Stimulated activated CD4-positive, alpha-beta T cell treated with anti-CD3 and anti-CD28 coated beads, Interleukin-4, amount 100 ng/mL, for 48 hours (primary cell): ENCODE data around the gene TNFRSF13B.
"Not testable (repeated sequence)": the region's sequence is repeated elsewhere in the genome, so short reads cannot be mapped to it uniquely, and the experiment has no call there.

ENCODE experiments used
- DNase-seq, 2 donors: peaks; one replicate each; pipeline ENCODE4 v3.0.0-alpha.2; 2020; ENCODE audit warnings: low read depth in 2 of 2

The TNFRSF13B gene

DNA sequence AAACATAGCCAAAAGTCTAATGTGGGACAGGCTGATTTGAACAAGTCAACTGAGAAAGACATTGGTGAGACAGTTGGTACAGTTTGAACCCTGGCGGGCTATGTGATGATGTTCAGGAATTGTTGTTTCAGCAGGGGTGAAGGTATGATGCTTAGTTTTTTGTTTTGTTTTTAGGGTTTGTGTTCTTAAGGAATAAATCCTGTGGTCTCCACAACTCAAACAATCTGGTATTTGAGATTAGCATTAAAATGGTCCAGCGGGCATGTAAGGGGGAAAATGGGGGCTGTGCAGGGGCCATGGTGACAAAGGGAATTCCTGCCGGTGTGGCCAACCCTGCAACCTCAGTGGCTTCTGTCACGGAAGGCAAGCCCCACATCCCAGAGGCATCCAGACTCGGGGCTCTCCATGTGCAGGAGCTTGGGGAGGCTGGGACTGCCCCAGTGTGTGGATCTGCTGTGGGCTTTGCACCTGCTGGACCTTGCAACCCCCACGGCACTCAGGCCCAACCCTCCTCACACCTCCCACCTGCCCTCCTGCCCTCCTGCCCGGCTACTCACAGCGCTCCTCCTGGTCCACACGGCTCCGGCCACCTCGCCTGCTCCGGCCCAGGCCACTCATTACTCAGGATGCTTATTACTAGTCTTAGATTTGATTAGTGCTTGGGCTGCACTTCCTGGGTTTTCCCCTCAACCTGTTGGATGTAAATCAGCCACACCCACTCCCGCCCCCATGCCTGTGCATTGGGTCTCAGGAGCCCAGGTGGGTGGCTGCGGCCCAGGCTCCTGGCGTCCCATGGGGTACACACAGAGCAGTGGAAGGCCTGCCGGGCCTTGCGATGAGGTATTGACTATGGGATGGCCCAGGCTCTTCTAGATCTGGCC, at the start of gene TNFRSF13B:
TSS of gene TNFRSF13B (minus strand) at position 661 of the 881 bp plus-strand sequence. CDS start at position 618, 43 bp downstream.
- no peak for DNase-seq

DNA sequence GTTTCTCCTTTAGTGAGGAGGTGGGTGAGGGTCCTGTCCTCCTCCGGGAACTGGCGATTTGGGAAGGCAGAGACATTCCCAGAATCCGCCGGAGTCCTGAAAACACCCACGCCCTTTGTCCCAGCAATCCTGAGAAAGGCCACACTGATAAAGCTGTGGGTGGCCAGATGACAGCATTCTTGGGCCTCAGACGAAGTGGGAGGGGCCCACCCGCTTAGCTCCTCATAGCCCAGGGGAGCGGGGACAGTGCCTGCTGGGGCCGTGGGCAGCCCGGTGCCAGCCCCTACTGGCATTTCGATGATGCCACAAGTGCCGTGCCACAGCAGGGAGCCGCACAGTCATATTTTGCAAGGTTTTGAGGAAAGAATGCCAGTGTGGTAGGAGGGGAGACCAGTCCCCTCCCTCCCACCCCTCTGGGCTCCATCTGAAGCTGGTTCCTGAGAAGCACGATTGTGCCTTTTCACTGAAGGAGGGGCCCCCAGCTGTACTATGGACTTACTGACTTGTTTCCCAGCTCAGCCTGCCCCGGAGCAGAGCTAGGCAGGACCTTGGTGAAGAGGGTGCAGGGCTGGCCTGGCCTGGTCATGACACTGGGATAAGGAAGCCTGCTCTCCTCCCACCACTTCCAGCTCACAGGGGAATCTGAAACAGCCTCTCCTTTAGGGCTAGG, 49.4 kb upstream of the TNFRSF13B start:
- no peak for DNase-seq

DNA sequence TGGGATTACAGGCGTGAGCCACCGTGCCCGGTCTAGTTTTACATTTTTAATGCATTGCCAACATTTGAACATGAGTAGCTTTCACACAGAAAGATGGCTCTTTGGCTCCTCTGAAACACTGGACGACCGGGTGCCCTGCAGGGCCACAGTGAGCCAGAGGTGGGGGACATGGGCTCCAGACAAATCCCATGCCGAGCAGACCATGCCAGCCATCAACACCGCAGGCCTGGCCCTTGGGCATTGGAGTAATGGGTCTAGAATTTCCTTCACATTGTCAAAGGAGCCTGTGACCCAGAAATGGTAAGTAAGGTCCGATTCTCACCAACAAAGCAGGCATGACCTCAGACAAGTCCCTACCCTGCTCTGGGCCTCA, 48.9 kb upstream of the TNFRSF13B start:
- DNase-seq, result no peak

DNA sequence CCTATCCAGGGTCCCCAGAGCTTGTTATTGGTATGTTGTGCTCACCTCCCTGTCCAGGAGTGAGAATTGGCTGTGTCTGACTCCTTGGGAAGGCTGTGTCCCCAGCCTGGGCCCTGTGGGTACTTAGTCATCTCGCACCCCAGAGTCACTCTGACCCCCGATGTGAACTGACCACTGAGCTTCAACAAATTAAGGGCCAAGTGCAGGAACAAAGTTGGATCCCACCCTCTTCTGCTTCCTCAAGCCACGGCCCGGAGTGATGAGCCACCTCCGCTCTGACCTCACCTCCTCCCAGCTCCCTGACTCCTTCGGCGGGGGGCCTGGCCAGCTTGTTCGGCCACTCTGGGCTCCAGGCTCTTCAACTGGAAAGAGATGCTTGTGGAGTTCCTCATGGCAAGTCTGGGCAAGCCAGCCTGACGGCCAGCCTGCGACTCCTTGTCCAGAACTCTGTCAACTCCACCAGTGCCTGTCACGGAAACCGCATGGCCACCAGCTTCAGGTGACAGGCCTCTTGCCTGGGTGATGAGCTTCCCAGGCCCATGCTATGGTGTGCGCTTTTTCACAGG, 48.1 kb upstream of the TNFRSF13B start:
- no peak for DNase-seq

DNA sequence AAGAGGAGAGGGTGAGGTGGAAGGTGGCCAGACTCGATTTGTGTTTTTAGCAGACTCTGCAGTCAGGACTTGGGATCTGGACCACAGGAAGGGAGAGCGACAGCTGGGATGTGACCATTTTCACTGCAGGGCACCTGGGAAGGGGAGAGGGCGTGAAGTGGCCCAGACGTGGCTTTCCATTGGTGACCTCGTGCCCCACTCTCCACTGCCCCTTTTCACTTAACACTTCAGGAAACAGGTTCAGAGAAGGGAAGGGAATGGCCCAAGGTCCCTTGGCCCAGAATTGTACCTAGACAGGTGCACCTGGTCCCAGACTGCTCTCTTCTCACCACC, 47.5 kb upstream of the TNFRSF13B start:
- no peak for DNase-seq

DNA sequence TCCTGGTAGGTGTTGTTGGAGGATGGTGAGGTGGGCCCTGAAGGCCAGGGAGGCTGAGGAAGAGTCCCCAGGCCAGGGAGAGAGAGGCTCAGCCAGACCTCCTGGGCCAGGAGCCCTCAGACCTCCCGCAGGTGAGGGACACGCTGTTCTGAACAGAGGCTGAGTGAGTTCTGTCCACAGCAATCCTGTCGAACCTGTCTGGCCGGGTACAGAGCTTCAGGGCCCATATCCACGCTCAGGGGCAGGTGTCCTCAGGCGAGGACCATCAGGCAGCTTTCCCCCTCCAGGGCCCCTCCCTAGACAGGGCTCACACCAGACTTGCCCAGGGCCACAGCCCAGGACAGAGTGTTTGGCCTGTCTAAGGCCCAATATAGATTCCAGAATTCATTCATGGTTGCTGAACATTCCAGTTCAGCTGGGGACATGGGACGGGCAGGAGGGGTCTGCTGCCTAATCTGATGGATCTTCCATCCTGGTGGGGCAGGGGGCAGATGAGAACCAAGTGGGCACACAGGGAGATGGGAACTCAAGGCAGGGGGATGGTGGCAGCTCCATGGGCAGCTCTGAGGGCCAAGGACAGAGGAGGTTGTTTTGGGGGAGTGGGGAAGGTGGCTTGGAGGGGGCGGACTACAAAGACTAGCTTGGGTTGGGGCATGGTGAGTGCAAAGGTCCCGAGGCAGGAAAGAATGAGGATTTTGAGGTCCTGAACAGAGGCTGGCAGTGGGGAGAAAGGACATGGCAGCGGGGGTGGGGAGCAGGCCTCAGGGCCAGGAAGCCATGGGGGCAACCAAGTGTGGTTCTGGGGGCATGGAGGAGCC, 46.9 kb upstream of the TNFRSF13B start:
- no peak for DNase-seq

DNA sequence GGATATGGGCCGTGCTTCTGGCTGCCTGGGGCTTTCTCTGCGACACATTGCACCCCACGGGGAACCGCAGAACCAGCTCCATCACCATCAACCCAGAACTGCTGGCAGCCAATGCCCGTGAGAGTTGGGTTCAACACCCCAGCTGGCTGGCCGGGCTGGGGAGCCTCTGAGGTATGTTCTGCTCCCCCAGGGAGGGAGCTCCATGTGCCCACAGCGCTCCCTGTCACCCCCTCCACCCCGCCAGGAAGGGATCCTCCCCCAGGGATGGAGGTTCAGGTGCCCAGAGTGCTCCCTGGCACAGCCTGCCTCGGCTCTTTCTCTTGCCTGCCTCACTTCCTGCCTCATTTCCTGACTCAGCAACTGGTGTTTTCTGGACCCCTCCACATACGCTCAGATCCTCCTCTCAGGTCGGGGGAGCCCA, 46.1 kb upstream of the TNFRSF13B start:
- DNase-seq, result no peak

DNA sequence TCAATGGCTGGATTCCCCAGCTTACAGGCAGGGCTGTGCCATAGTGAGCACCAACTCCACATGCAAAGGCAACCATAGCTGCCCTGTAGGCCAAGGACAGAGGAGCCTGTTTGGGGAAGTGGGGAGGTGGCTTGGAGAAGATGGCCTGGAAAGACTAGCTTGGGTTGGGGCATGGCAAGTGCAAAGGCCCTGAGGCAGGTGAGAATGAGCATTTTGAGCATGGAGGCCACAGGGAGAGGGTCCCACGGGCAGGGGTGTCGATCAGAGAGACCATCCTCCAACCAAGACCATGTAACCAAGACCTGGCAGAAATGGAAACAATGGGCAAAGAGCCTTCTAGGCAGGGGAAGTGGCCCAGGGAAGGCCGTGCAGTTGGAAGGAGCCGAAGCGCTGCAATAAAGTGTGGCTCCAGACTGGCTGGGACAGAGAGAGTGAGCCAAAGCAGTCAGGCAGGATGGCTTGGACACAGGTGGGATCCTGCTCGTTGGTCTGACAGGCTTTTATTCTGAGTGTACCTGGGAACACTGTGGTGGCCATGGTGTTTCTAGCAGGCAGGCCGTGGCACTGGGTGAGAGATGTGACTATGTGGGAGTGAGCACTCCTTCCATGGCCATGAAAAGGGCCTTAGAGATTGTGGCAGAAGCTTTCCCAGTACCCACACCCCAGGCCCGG, 45.6 kb upstream of the TNFRSF13B start:
- no peak for DNase-seq

DNA sequence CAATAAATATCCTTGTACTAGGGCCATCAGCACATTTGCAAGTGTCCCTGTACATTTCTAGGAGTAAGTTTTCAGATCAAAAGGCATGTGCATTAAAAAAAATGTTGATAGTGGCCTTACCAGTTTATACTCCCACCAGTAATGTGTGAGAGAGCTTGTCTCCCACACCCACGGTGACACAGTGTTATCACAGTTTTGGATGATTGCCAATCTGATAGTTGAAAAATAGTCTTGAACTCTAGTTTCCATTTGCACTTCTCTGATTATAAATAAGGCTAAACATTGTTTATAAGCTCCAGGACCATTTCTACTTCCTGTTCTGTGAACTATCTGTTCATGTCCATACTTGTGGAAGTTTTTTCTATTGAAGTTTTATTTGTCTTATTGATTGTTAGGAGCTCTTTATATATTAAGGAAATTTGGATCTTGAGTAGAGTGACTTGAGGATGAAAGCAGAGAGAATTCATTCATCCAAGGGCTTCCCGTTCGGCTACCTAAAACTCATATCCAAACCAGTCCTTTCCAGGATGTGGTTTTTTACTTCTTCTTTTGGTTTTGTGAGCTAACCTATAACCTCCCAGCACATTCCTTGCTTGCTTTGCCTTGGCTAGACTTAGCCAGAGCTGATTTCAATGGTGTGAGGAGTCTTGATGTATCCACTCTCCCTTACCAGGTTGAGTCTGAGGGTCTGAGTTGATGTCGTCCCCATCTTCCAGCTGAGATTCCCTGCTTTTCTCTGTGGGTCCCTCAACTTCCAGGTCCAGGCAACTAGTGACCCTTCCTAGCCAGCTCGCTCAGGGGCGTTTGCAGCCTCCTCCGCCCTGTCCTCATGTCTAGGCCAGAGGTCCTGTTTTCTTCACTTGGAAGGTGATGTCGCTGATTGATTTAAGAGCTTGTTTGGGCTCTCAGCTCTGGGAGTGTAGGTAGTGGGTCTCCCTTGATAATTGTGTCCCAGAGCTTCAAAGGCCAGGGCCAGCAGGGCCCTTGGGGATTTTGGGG, 44.6 kb upstream of the TNFRSF13B start:
- DNase-seq, result not testable (repeated sequence)

DNA sequence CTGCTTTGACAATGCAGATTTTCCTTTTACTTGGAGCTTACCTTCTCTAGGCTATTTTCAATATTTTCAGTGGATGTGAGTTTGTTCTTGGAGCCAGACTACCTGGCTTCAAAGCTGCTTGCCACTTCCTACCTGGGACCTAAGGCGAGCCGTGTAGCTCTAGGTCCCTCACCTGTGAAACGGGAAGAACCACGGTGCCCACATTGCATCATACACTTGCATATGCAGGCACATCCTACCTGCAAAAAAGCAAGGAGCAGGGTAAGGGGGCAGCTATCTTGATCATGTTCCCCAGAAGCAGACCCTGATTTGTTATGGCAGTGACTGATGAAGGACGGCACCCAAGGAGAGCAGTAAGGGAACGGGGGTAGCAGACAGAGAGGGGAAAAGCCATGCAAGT, 43.3 kb upstream of the TNFRSF13B start:
- no peak for DNase-seq

DNA sequence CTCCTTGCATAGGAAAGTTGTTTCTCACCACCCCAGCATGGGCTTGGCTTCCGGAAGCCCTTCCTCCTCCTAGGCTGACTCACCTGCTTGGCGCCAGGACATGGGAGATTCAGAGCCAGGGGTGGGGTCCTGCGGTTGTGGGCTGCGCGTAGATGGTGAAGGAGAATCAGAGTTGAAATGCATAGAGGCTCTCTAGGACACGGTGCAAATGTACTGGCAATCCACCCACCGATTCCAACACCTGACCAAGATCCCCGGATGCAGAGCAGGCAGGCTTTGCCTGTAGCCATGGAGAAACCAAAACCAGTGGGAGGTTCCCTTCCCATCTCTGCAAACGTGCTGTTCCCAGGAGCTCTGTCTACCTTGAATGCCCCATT, 42.8 kb upstream of the TNFRSF13B start:
- DNase-seq, result not testable (repeated sequence)

DNA sequence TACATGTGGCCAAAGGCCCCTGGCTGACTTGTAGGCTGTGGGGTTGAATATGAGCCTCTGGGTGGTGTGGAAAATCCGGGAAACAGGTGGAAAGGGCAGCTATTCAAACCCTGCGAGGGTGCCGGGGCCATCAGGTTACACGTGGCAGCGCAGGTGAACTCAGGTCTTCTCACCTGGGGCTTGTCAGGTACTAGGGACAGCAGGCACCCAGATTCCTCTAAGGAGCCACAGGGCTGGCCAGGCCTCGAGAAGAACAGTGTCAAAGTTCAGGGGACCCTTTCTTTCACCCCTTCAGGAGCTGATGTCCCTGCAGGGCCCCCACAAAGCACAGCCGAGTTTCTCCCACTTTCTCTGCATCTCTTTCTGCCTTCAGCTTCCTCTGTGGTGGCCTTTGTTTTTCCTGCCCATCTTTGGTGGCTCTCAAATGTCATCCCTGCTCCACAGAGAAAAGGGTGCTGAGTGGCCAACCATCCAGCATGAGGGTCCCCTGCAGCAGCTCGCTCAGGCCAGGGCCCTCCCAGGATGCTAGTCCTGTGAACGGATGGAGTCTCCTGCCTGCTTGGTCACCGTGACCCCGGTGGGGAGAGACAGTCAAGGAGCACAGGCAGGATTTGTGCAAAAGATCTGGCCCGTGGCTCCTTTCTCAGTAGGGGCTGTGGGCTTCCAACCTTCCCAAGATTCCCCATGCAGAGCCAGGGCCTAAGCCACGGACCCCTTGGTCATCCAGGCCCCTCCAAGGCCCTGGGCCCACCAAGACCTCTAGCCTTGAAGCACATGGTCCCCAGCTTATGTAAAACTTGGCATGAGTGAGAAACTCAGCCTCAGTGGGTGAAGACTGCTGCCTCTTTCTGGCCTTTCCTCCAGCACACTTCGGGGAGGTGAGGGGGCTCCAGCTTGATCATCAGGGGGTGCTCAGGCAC, 42.2 kb upstream of the TNFRSF13B start:
- DNase-seq, result not testable (repeated sequence)

DNA sequence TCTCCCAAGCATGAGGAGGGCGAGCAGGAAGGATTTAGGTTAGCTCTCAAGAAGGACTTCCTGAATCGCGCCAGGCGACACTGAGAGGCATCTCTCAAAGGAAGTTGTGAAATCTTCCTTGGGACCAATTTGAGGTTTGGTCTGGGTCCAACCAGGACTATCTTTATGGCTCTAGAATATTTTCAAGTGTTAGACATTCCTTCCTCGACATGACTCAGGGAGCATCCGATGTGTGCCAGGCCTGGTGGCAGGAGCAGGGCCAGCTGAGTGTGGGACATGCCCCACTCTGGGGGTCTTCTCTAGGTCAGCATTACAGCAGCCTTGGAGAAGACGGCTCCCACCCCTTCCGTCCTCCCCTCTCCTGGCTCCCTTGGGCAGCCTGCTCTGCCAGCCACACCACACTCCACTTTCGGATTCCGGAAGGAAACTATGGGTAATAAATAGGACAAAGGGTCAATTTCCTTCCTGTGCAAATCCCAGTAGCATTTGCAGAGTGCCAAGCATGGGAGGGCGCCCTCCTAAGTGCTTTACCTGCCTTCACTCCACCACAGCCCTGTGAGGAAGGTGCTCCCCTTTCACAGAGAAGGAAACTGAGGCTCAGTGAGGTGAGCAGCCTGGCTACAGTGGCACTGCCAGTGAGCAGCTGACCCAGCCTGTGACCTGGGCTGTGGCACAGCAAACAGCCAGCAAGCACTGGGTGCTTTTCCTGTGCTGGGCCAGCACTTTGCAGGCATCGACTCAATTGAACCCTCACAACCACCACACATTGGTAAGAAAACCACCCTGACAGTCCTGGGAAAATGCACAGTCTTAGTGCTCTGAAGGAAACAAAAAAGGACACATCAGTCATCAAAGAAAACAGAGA, 39.4 kb upstream of the TNFRSF13B start:
- not testable (repeated sequence) for DNase-seq

DNA sequence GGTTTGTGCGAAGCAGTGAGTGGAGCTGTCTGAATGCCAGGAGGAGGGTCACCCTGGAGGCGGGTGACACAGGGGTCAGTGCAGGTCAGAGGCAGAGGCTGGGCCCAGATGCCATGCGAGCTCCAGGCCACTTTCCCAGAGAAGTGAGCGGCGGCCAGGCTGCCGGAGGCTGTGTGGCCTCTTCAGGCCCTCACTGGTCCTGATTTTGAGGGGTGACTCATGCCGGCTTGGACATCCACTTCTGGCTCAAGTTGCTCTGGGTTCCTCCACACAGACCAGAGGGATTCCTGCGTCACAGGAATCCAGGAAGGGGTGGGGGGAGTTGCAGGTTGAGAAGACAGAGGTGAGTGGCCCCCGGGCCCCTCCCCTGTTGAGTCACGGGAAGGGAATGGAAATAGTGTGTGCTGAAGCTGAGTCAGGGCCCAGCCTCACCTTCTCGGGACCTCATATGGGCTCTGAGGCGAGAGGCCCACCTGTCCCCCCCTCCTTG, 38.7 kb upstream of the TNFRSF13B start:
- not testable (repeated sequence) for DNase-seq

DNA sequence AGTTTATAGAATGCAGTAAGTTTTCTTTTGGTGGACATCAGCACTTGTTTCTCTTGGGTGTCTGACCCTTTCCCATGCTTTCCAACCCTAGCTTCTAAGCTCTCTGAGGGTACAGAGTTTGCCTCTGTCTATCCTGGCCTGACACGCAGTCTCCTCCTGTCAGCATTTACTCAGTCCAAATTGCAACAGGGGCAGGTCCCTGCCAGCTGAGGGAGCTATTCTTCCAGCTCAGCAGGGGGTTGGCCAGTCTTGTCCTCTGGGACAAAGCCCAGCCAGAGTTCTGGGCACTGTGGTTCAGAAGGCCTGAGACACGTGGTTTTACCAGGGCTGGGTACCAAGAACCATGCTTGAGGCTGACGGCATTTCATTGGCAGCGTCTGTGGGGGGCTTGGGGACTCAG, 38.1 kb upstream of the TNFRSF13B start:
- not testable (repeated sequence) for DNase-seq

DNA sequence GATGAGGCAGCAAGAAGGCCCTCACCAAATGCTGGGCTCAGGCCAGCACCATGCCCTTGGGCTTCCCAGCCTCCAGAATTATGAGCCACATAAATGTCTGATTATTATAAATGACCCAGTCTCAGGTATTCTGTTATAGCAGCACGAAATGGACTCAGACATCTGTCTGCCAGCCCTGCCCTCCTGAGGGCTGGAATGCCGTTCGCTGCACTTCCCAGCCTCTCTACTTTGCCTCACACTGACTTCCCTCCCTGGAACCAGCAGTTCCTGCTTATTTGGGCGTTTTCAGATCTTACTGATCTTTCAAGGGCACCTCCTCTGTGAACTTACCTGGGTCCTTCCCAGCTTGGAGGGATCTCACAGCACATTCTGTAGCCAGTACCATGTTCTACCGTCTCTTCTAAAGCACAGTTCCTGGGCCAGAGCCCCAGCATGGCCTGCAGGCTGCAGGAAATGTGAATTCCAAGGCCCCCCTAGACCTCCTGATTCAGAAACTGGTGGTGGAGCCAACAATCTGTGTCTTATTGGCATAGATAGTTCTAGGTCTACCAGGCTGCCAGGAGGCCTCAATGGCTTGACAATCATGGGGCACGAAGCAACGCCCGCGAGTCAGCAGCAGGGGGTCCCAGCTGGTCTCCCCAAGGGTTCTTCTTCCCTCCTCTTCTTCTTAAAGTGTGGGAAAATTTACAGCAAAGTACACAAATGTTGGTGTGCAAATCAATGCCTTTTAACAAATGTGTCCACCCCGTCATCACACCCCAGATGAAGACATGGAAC, 36.9 kb upstream of the TNFRSF13B start:
- not testable (repeated sequence) for DNase-seq

DNA sequence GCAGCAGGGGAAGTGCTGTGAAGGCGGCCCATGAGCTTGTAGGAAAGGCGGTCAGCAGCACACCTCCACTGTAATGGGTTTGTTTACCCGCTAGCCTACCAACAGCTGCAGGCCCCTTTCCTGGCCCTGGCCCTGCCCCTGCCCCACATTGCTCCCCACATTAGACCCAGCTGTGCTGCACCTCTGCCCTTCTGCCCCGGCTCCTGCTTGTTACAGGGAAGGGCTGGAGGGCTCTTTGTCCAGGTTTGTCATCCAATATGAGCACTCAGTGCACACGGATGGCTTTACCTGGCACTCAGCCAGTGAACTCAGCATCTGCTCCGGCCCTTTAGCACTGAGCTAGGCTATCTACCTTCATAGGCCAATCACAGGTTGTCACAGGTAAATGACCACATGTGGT, 36.0 kb upstream of the TNFRSF13B start:
- not testable (repeated sequence) for DNase-seq
